Measurements from ENCODE around the gene FRMD1. TPM values are rescaled to one million over a fixed set of nuclear protein-coding genes. Genes with fewer than 3 reads are reported as not detected.

Gene FRMD1
- total and polyA plus RNA-seq, 2 donors (not counting 1 experiment from before 2014, with no cell fraction given): not detected

GRCh38 chr6:168119539-168119938, 40.5 kb upstream of the FRMD1 start:
- H3K27ac ChIP-seq (ENCODE audit: low read length in 2 of 2): no peak overlapping the region
- H3K4me1 ChIP-seq (ENCODE audit: control insufficient read depth in 2 of 2, insufficient read depth in 2 of 2, low read length in 2 of 2): no peaks in the 10 kb centered on the region
- H3K4me2 ChIP-seq (replicated peaks; ENCODE audit: low read depth, low read length, poor library complexity, severe bottlenecking): no peak overlapping the region
- intact Hi-C loops (cut with micrococcal nuclease): no loop called here
- ATAC-seq (ENCODE audit: low read depth): no peak
- H3K79me2 ChIP-seq (ENCODE audit: control insufficient read depth, insufficient read depth, low read length): no peaks in the 10 kb centered on the region
- H3K9me3 ChIP-seq (ENCODE audit: control extremely low read depth in 1 of 3, control insufficient read depth in 2 of 3, insufficient read depth in 1 of 3, low read length in 2 of 3): peaks cover 0 to 29% (median 0%) of the 10 kb centered on the region in 3 donors
- DNase-seq: no peak
- no peak overlapping the region for H3K4me3 ChIP-seq (ENCODE audit: control extremely low read depth in 1 of 5, extremely low read depth in 1 of 5, insufficient read depth in 1 of 5, low read depth in 2 of 5, low read length in 4 of 5)
- POLR2A ChIA-PET: no interaction called here
- Mint-ChIP-seq H3K27me3 (no peaks in the 10 kb centered on the region), H3K9me3 (ENCODE audit: insufficient read depth) (no peaks in the 10 kb centered on the region), H3K4me3 (no peak overlapping the region), H3K27ac (no peak overlapping the region), H3K4me1 (no peaks in the 10 kb centered on the region)
- H3K27me3 ChIP-seq (replicated peaks in 1 of 4; ENCODE audit: control extremely low read depth in 1 of 4, control insufficient read depth in 3 of 4, insufficient read depth in 4 of 4, low read length in 3 of 4): no peaks in the 10 kb centered on the region
- H3K9ac ChIP-seq (ENCODE audit: low read length): no peak overlapping the region
- no peak overlapping the region for H2AFZ ChIP-seq (ENCODE audit: insufficient read depth, low read depth, low read length, poor library complexity, severe bottlenecking)
- H3K36me3 ChIP-seq (replicated peaks in 1 of 2; ENCODE audit: control extremely low read depth in 1 of 2, control insufficient read depth in 1 of 2, extremely low read depth in 1 of 2, insufficient read depth in 2 of 2, low read length in 1 of 2): no peaks in the 10 kb centered on the region
- TF ChIP-seq EZH2 (IDR thresholded peaks at IDR 0.05; ENCODE audit: borderline replicate concordance, insufficient read depth, low read depth, low read length, poor library complexity, severe bottlenecking): no peak
- TF ChIP-seq CTCF (IDR thresholded peaks at IDR 0.05): no peak
- no peaks in the 10 kb centered on the region for H4K20me1 ChIP-seq (ENCODE audit: control insufficient read depth, insufficient read depth, low read length, poor library complexity, severe bottlenecking)
- CTCF ChIA-PET: no interaction called here

DNA sequence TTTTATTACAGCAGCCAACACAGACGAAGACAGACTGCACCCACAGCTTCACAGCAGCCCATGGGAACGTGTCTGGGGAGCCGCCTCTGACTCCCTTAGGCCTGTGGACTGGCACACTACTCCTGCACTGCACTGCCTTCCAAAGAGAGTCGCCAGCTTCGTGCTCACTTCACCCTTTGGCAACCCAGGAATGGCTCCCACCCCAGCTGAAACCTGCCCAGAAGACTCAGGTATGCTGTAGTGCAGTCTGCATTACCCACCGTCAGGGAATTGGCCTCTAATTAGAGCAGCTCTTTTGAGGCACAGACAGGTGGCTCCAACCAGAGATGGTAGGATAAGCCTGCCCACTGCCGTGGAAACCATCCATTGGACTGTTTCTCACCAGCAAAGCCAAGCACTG, 39.9 kb upstream of the FRMD1 start:
- Histone ChIP-seq H3K9ac (ENCODE audit: low read length) (no peak overlapping the region), H3K4me2 (replicated peaks; ENCODE audit: low read depth, low read length, poor library complexity, severe bottlenecking) (no peak overlapping the region), H2AFZ (ENCODE audit: insufficient read depth, low read depth, low read length, poor library complexity, severe bottlenecking) (no peak overlapping the region), H3K27ac (ENCODE audit: low read length in 2 of 2) (no peak overlapping the region), H4K20me1 (ENCODE audit: control insufficient read depth, insufficient read depth, low read length, poor library complexity, severe bottlenecking) (no peaks in the 10 kb centered on the region), H3K27me3 (replicated peaks in 1 of 4; ENCODE audit: control extremely low read depth in 1 of 4, control insufficient read depth in 3 of 4, insufficient read depth in 4 of 4, low read length in 3 of 4) (no peaks in the 10 kb centered on the region), H3K9me3 (ENCODE audit: control extremely low read depth in 1 of 3, control insufficient read depth in 2 of 3, insufficient read depth in 1 of 3, low read length in 2 of 3) (peaks cover 0 to 29% (median 0%) of the 10 kb centered on the region in 3 donors), H3K79me2 (ENCODE audit: control insufficient read depth, insufficient read depth, low read length) (no peaks in the 10 kb centered on the region), H3K4me1 (ENCODE audit: control insufficient read depth in 2 of 2, insufficient read depth in 2 of 2, low read length in 2 of 2) (no peaks in the 10 kb centered on the region), H3K4me3 (ENCODE audit: control extremely low read depth in 1 of 5, extremely low read depth in 1 of 5, insufficient read depth in 1 of 5, low read depth in 2 of 5, low read length in 4 of 5) (no peak overlapping the region), H3K36me3 (replicated peaks in 1 of 2; ENCODE audit: control extremely low read depth in 1 of 2, control insufficient read depth in 1 of 2, extremely low read depth in 1 of 2, insufficient read depth in 2 of 2, low read length in 1 of 2) (no peaks in the 10 kb centered on the region)
- Mint-ChIP-seq H3K27me3 (no peaks in the 10 kb centered on the region), H3K27ac (no peak overlapping the region), H3K4me3 (no peak overlapping the region), H3K9me3 (ENCODE audit: insufficient read depth) (no peaks in the 10 kb centered on the region), H3K4me1 (no peaks in the 10 kb centered on the region)
- POLR2A ChIA-PET: no interaction called here
- no peak for DNase-seq
- no peak for ATAC-seq (ENCODE audit: low read depth)
- CTCF ChIA-PET: no interaction called here
- TF ChIP-seq EZH2 (IDR thresholded peaks at IDR 0.05; ENCODE audit: borderline replicate concordance, insufficient read depth, low read depth, low read length, poor library complexity, severe bottlenecking): no peak
- TF ChIP-seq CTCF (IDR thresholded peaks at IDR 0.05): no peak
- intact Hi-C loops (cut with micrococcal nuclease): no loop called here
- WGBS (ENCODE audit: insufficient coverage): 84% methylated on average over 7 of the region's 7 CpGs
